ENCODE data around the gene SLC47A2.

SLC47A2 gene

DNA sequence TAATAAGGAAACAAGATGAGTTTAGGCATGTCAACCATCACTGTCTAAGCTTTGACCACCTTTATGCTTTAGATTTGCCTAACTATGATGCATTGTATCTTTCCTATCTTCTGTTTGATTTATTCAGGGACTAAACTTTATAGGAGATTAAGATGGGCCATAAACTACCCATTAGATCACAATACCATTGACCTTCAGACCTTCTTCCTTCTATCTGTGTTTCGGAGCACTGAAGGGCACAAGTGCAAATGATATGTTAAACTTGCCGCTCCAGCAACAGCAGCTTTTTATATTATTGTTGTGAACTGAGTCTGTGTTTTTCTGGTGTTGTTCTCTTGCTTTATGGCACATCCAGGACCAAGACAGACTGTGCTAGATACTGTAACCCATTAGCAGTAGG, 84.5 kb downstream of the SLC47A2 start:
- H3K4ac ChIP-seq (ENCODE audit: low read depth in 1 of 2, low read length in 2 of 2): no peak overlapping the region
- no peak for DNase-seq
- H4K8ac ChIP-seq (ENCODE audit: low read length): no peak overlapping the region
- no peak overlapping the region for H2BK120ac ChIP-seq (ENCODE audit: low read depth, low read length)
- H2BK5ac ChIP-seq (ENCODE audit: low read depth, low read length, poor library complexity, severe bottlenecking): no peak overlapping the region
- H3K36me3 ChIP-seq (ENCODE audit: control insufficient read depth in 1 of 2, insufficient read depth in 2 of 2, low read depth in 1 of 2, low read length in 2 of 2): no peaks in the 10 kb centered on the region
- no peak overlapping the region for H3K4me3 ChIP-seq (ENCODE audit: insufficient read depth in 1 of 2, low read depth in 1 of 2, low read length in 2 of 2)
- no peak overlapping the region for H3K14ac ChIP-seq (ENCODE audit: low read length in 2 of 2)
- no peaks in the 10 kb centered on the region for H3K27me3 ChIP-seq (ENCODE audit: control insufficient read depth in 1 of 2, insufficient read depth in 1 of 2, low read length in 2 of 2)
- H2BK12ac ChIP-seq (ENCODE audit: low read length in 2 of 2): no peak overlapping the region
- 85% methylated on average over 2 of the region's 2 CpGs for WGBS
- H3K4me1 ChIP-seq (ENCODE audit: control insufficient read depth, insufficient read depth, low read depth, low read length): no peaks in the 10 kb centered on the region
- H4K91ac ChIP-seq (ENCODE audit: low read length): no peak overlapping the region
- no peak overlapping the region for H2AK5ac ChIP-seq (ENCODE audit: low read length, severe bottlenecking)
- no peaks in the 10 kb centered on the region for H3K79me1 ChIP-seq (replicated peaks; ENCODE audit: low read length, poor library complexity, severe bottlenecking)
- no peaks in the 10 kb centered on the region for H3K9me3 ChIP-seq (ENCODE audit: control insufficient read depth, low read length)
- no peak overlapping the region for H2BK15ac ChIP-seq (ENCODE audit: low read depth, poor library complexity, severe bottlenecking)
- H2AFZ ChIP-seq (ENCODE audit: low read depth, low read length): no peak overlapping the region
- H3K9ac ChIP-seq (ENCODE audit: low read length): no peak overlapping the region
- no peak overlapping the region for H3K4me2 ChIP-seq (ENCODE audit: low read length, poor library complexity, severe bottlenecking)
- H3K23ac ChIP-seq (ENCODE audit: low read length in 2 of 2): no peak overlapping the region
- H3K18ac ChIP-seq (ENCODE audit: low read depth in 1 of 2, low read length in 2 of 2): no peak overlapping the region
- no peak overlapping the region for H3K27ac ChIP-seq (ENCODE audit: low read length, poor library complexity, severe bottlenecking)

- no peaks in the 10 kb centered on the region for H3K36me3 ChIP-seq (ENCODE audit: control insufficient read depth in 1 of 2, insufficient read depth in 2 of 2, low read depth in 1 of 2, low read length in 2 of 2)
- no peak overlapping the region for H3K23ac ChIP-seq (ENCODE audit: low read length in 2 of 2)
- WGBS: 83% methylated on average over 1 of the region's 1 CpG
- no peak overlapping the region for H4K8ac ChIP-seq (ENCODE audit: low read length)
- no peak overlapping the region for H2BK12ac ChIP-seq (ENCODE audit: low read length in 2 of 2)
- H3K4me2 ChIP-seq (ENCODE audit: low read length, poor library complexity, severe bottlenecking): no peak overlapping the region
- no peak for DNase-seq
- no peak overlapping the region for H3K27ac ChIP-seq (ENCODE audit: low read length, poor library complexity, severe bottlenecking)
- no peak overlapping the region for H3K14ac ChIP-seq (ENCODE audit: low read length in 2 of 2)
- H2AK5ac ChIP-seq (ENCODE audit: low read length, severe bottlenecking): no peak overlapping the region
- no peaks in the 10 kb centered on the region for H3K9me3 ChIP-seq (ENCODE audit: control insufficient read depth, low read length)
- H2BK15ac ChIP-seq (ENCODE audit: low read depth, poor library complexity, severe bottlenecking): no peak overlapping the region
- no peak overlapping the region for H2BK5ac ChIP-seq (ENCODE audit: low read depth, low read length, poor library complexity, severe bottlenecking)
- no peak overlapping the region for H3K18ac ChIP-seq (ENCODE audit: low read depth in 1 of 2, low read length in 2 of 2)
- no peak overlapping the region for H3K9ac ChIP-seq (ENCODE audit: low read length)
- H3K27me3 ChIP-seq (ENCODE audit: control insufficient read depth in 1 of 2, insufficient read depth in 1 of 2, low read length in 2 of 2): no peaks in the 10 kb centered on the region
- H3K4ac ChIP-seq (ENCODE audit: low read depth in 1 of 2, low read length in 2 of 2): no peak overlapping the region
- no peak overlapping the region for H2BK120ac ChIP-seq (ENCODE audit: low read depth, low read length)
- H4K91ac ChIP-seq (ENCODE audit: low read length): no peak overlapping the region
- no peak overlapping the region for H3K4me3 ChIP-seq (ENCODE audit: insufficient read depth in 1 of 2, low read depth in 1 of 2, low read length in 2 of 2)
- H2AFZ ChIP-seq (ENCODE audit: low read depth, low read length): no peak overlapping the region
- no peaks in the 10 kb centered on the region for H3K79me1 ChIP-seq (replicated peaks; ENCODE audit: low read length, poor library complexity, severe bottlenecking)
- no peaks in the 10 kb centered on the region for H3K4me1 ChIP-seq (ENCODE audit: control insufficient read depth, insufficient read depth, low read depth, low read length)
Observed at GRCh38 chr17:19630661-19631060, 85.7 kb downstream of the SLC47A2 start.

DNA sequence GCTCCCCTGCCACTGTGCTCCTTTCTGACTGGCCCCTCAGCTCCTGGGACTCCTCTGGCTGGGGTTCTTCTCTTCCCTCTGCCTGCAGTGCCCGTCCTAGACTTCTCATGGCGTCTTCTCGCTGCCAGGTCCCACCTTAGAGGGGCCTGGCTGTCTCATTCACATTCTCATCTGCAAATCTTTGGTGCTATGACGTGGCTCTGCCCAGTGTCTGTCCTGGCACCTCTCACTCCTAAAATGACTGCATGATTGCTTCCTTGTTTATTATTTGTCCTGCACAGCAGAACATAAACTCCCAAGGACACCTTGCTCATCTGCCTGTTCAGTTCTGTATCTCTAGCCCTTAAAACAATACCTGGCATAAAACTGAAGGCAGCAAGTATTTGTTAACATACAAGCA, 86.3 kb downstream of the SLC47A2 start:
- Histone ChIP-seq H3K18ac (ENCODE audit: low read depth in 1 of 2, low read length in 2 of 2) (no peak overlapping the region), H2AFZ (ENCODE audit: low read depth, low read length) (no peak overlapping the region)
- 70% methylated on average over 4 of the region's 4 CpGs for WGBS

GRCh38 chr17:19629449-19629848, 86.9 kb downstream of the SLC47A2 start:
- Histone ChIP-seq H2BK12ac (ENCODE audit: low read length in 2 of 2) (no peak overlapping the region), H2BK120ac (ENCODE audit: low read depth, low read length) (no peak overlapping the region), H4K8ac (ENCODE audit: low read length) (no peak overlapping the region), H3K79me1 (replicated peaks; ENCODE audit: low read length, poor library complexity, severe bottlenecking) (no peaks in the 10 kb centered on the region), H3K4ac (ENCODE audit: low read depth in 1 of 2, low read length in 2 of 2) (no peak overlapping the region), H4K91ac (ENCODE audit: low read length) (no peak overlapping the region), H3K23ac (ENCODE audit: low read length in 2 of 2) (no peak overlapping the region), H3K9ac (ENCODE audit: low read length) (no peak overlapping the region), H3K4me1 (ENCODE audit: control insufficient read depth, insufficient read depth, low read depth, low read length) (no peaks in the 10 kb centered on the region), H2BK15ac (ENCODE audit: low read depth, poor library complexity, severe bottlenecking) (no peak overlapping the region), H3K9me3 (ENCODE audit: control insufficient read depth, low read length) (no peaks in the 10 kb centered on the region), H2AK5ac (ENCODE audit: low read length, severe bottlenecking) (no peak overlapping the region), H3K36me3 (ENCODE audit: control insufficient read depth in 1 of 2, insufficient read depth in 2 of 2, low read depth in 1 of 2, low read length in 2 of 2) (no peaks in the 10 kb centered on the region), H3K4me2 (ENCODE audit: low read length, poor library complexity, severe bottlenecking) (no peak overlapping the region), H2AFZ (ENCODE audit: low read depth, low read length) (no peak overlapping the region), H3K27me3 (ENCODE audit: control insufficient read depth in 1 of 2, insufficient read depth in 1 of 2, low read length in 2 of 2) (no peaks in the 10 kb centered on the region), H3K27ac (ENCODE audit: low read length, poor library complexity, severe bottlenecking) (no peak overlapping the region), H3K4me3 (ENCODE audit: insufficient read depth in 1 of 2, low read depth in 1 of 2, low read length in 2 of 2) (no peak overlapping the region), H2BK5ac (ENCODE audit: low read depth, low read length, poor library complexity, severe bottlenecking) (no peak overlapping the region), H3K14ac (ENCODE audit: low read length in 2 of 2) (no peak overlapping the region), H3K18ac (ENCODE audit: low read depth in 1 of 2, low read length in 2 of 2) (no peak overlapping the region)
- DNase-seq: no peak
- WGBS: 88% methylated on average over 3 of the region's 3 CpGs

More for the DNA sequence above, 86.3 kb downstream of the SLC47A2 start:
- Histone ChIP-seq H2AK5ac (ENCODE audit: low read length, severe bottlenecking) (no peak overlapping the region), H2BK12ac (ENCODE audit: low read length in 2 of 2) (no peak overlapping the region), H3K36me3 (ENCODE audit: control insufficient read depth in 1 of 2, insufficient read depth in 2 of 2, low read depth in 1 of 2, low read length in 2 of 2) (no peaks in the 10 kb centered on the region), H2BK5ac (ENCODE audit: low read depth, low read length, poor library complexity, severe bottlenecking) (no peak overlapping the region), H3K79me1 (replicated peaks; ENCODE audit: low read length, poor library complexity, severe bottlenecking) (no peaks in the 10 kb centered on the region), H3K4me1 (ENCODE audit: control insufficient read depth, insufficient read depth, low read depth, low read length) (no peaks in the 10 kb centered on the region), H4K91ac (ENCODE audit: low read length) (no peak overlapping the region), H3K14ac (ENCODE audit: low read length in 2 of 2) (peak overlapping the region in 1 of 2 experiments; percentile 57), H3K4me3 (ENCODE audit: insufficient read depth in 1 of 2, low read depth in 1 of 2, low read length in 2 of 2) (no peak overlapping the region), H3K23ac (ENCODE audit: low read length in 2 of 2) (no peak overlapping the region), H2BK15ac (ENCODE audit: low read depth, poor library complexity, severe bottlenecking) (no peak overlapping the region), H3K27ac (ENCODE audit: low read length, poor library complexity, severe bottlenecking) (no peak overlapping the region), H3K4me2 (ENCODE audit: low read length, poor library complexity, severe bottlenecking) (no peak overlapping the region), H2BK120ac (ENCODE audit: low read depth, low read length) (no peak overlapping the region), H3K4ac (ENCODE audit: low read depth in 1 of 2, low read length in 2 of 2) (no peak overlapping the region), H3K9me3 (ENCODE audit: control insufficient read depth, low read length) (no peaks in the 10 kb centered on the region), H3K9ac (ENCODE audit: low read length) (no peak overlapping the region), H3K27me3 (ENCODE audit: control insufficient read depth in 1 of 2, insufficient read depth in 1 of 2, low read length in 2 of 2) (no peaks in the 10 kb centered on the region), H4K8ac (ENCODE audit: low read length) (no peak overlapping the region)
- DNase-seq: no peak

Measured in mesenchymal stem cell (in vitro differentiated cells and primary cell).